H1 (cell line): ENCODE results near the gene PRR19. TPM values are rescaled to one million over a fixed set of nuclear protein-coding genes. Genes with fewer than 3 reads are reported as not detected.

Experiments used
- ATF3 ChIP-seq: IDR thresholded peaks from 2 replicates; pipeline ENCODE4 v1.6.1; 2011; ENCODE audit warnings: low read depth, mild to moderate bottlenecking, low read length; ENCODE audit not compliant: insufficient read depth
- CREB1 ChIP-seq: IDR thresholded peaks from 2 replicates; pipeline ENCODE4 v1.6.1; 2012; ENCODE audit warnings: inconsistent platforms
- CTBP2 ChIP-seq: IDR thresholded peaks from 2 replicates; pipeline ENCODE4 v1.7.0; 2011; ENCODE audit warnings: borderline replicate concordance, mild to moderate bottlenecking, moderate library complexity, mixed read lengths, low read length; ENCODE audit not compliant: insufficient read depth, insufficient read length
- E2F6 ChIP-seq: IDR thresholded peaks from 2 replicates; pipeline ENCODE4 v1.6.1; 2012; ENCODE audit warnings: inconsistent platforms
- GABPA ChIP-seq: IDR thresholded peaks from 2 replicates; pipeline ENCODE4 v1.6.1; 2011; ENCODE audit warnings: mild to moderate bottlenecking, low read length, moderate library complexity, borderline replicate concordance; ENCODE audit not compliant: insufficient read depth
- HDAC2 ChIP-seq, 2 experiments: fragments of 300-600 bp in 1 of 2; sonication (generic) in 1 of 2; IDR thresholded peaks; 2 replicates each; pipeline ENCODE4 v1.6.1; 2011 to 2012; ENCODE audit warnings: low read depth in 2 of 2, low read length in 2 of 2, mild to moderate bottlenecking in 2 of 2, moderate library complexity in 2 of 2, borderline replicate concordance in 1 of 2, inconsistent platforms in 1 of 2
- HDAC6 ChIP-seq: IDR thresholded peaks from one replicate; pipeline ENCODE4 v1.7.1; 2012; ENCODE audit warnings: low read depth, mild to moderate bottlenecking, inconsistent platforms, low read length, moderate library complexity
- JUND ChIP-seq: IDR thresholded peaks from 2 replicates; pipeline ENCODE4 v1.6.1; 2011; ENCODE audit warnings: mild to moderate bottlenecking, improper control_type of control experiment, low read length
- KDM1A ChIP-seq: fragments of 200-600, 300-600 bp; sonication (generic); IDR thresholded peaks from 2 replicates; pipeline ENCODE4 v1.7.1; 2016; ENCODE audit warnings: mild to moderate bottlenecking, low read length, borderline replicate concordance
- KDM4A ChIP-seq: IDR thresholded peaks from one replicate; pipeline ENCODE4 v1.7.1; 2012; ENCODE audit warnings: low read depth, mild to moderate bottlenecking, moderate library complexity, low read length, inconsistent platforms; ENCODE audit not compliant: severe bottlenecking
- MAX ChIP-seq: IDR thresholded peaks from 2 replicates; pipeline ENCODE4 v1.6.1; 2012; ENCODE audit warnings: inconsistent platforms
- POLR2AphosphoS5 ChIP-seq: IDR thresholded peaks from 2 replicates; pipeline ENCODE4 v1.6.1; 2011; ENCODE audit warnings: low read depth, low read length
- RFX5 ChIP-seq: IDR thresholded peaks from 2 replicates; pipeline ENCODE4 v1.6.1; 2011; ENCODE audit warnings: low read depth, low read length, improper control_type of control experiment, borderline replicate concordance
- SIN3A ChIP-seq, 2 experiments: IDR thresholded peaks in 1 of 2; conservative IDR thresholded peaks in 1 of 2; 2 replicates each; pipeline ENCODE4 v1.6.1; 2011 to 2012; ENCODE audit warnings: low read length in 2 of 2, improper control_type of control experiment in 1 of 2, low read depth in 1 of 2, mild to moderate bottlenecking in 1 of 2
- SIRT6 ChIP-seq: IDR thresholded peaks from one replicate; pipeline ENCODE4 v1.7.1; 2012; ENCODE audit warnings: low read length, inconsistent platforms
- SIX5 ChIP-seq: IDR thresholded peaks from 2 replicates; pipeline ENCODE4 v1.6.1; 2011; ENCODE audit warnings: mild to moderate bottlenecking, low read depth, low read length
- SP4 ChIP-seq: IDR thresholded peaks from 2 replicates; pipeline ENCODE4 v1.6.1; 2012; ENCODE audit warnings: low read length, inconsistent platforms
- SRF ChIP-seq: IDR thresholded peaks from 2 replicates; pipeline ENCODE4 v1.6.1; 2011; ENCODE audit warnings: mild to moderate bottlenecking, low read depth, low read length, moderate library complexity
- TBP ChIP-seq: IDR thresholded peaks from 2 replicates; pipeline ENCODE4 v1.6.1; 2011; ENCODE audit warnings: low read depth, low read length, improper control_type of control experiment
- polyA plus RNA-seq, 7 experiments: library from polyadenylated mRNA; depleted of rRNA in 3 of 7; stranded (reverse) in 5 of 7; unstranded in 2 of 7; fragments of >200 nt in 5 of 7; fragments of 200-250 nt in 2 of 7; gene quantifications; 1 replicate in 5 of 7; 2 replicates in 1 of 7; 4 replicates in 1 of 7; pipeline versions ENCODE4 v1.2.1 to v1.2.3, GENCODE V29; 2011 to 2013; ENCODE audit warnings: missing spikeins in 2 of 7, mixed read lengths in 2 of 7
- total RNA-seq: library from RNA; stranded (reverse); fragmentation: NEBNext Ultra II Directional; extraction: Animal tissue kit (Norgen Biotek cat#: 25700); gene quantifications from 2 replicates; pipeline ENCODE4 v1.2.1, GENCODE V29; 2021

PRR19 gene
- total and polyA plus RNA-seq, 2 of the 8 experiments (the other 6 are each of a cell fraction or from before 2014, with no cell fraction given) = 7.2 to 7.5 TPM

GRCh38 chr19:42279902-42280814 lies 21.8 kb upstream of the PRR19 start (continued):
- 0 out of 2 replicates have a peak, but pooled peaks have one; percentile 40 for TF ChIP-seq ATF3
- TF ChIP-seq KDM4A = peak; percentile 56
- no peak for TF ChIP-seq POLR2AphosphoS5
- no peak for TF ChIP-seq GABPA
- no peak for TF ChIP-seq SIX5
- TF ChIP-seq SIRT6 = no peak
- no peak for TF ChIP-seq JUND
- TF ChIP-seq HDAC6 = no peak
- peak; percentile 34 to 65; a peak in 2 of 4 replicates for TF ChIP-seq SIN3A (conservative IDR thresholded peaks at IDR 0.05 in 1 of 2, IDR thresholded peaks at IDR 0.05 in 1 of 2; ENCODE audit: low read depth in 1 of 2, low read length in 2 of 2)
- no peak for TF ChIP-seq E2F6
- no peak for TF ChIP-seq KDM1A
- TF ChIP-seq RFX5 = no peak
- no peak; the same call in 1 of the 2 replicates for TF ChIP-seq TBP
- peak in 1 of 2 experiments; percentile 92; a peak in 2 of 4 replicates for TF ChIP-seq HDAC2 (IDR thresholded peaks at IDR 0.05; ENCODE audit: borderline replicate concordance in 1 of 2, low read depth in 2 of 2, low read length in 2 of 2)
- TF ChIP-seq SP4 = no peak
- TF ChIP-seq CTBP2 = no peak
- no peak for TF ChIP-seq CREB1
- 0 out of 2 replicates have a peak, but pooled peaks have one; percentile 25 for TF ChIP-seq MAX
- TF ChIP-seq SRF = no peak
